ENCODE results near the gene VOPP1.

- TF ChIP-seq, protein P1, sequence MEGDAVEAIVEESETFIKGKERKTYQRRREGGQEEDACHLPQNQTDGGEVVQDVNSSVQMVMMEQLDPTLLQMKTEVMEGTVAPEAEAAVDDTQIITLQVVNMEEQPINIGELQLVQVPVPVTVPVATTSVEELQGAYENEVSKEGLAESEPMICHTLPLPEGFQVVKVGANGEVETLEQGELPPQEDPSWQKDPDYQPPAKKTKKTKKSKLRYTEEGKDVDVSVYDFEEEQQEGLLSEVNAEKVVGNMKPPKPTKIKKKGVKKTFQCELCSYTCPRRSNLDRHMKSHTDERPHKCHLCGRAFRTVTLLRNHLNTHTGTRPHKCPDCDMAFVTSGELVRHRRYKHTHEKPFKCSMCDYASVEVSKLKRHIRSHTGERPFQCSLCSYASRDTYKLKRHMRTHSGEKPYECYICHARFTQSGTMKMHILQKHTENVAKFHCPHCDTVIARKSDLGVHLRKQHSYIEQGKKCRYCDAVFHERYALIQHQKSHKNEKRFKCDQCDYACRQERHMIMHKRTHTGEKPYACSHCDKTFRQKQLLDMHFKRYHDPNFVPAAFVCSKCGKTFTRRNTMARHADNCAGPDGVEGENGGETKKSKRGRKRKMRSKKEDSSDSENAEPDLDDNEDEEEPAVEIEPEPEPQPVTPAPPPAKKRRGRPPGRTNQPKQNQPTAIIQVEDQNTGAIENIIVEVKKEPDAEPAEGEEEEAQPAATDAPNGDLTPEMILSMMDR (IDR thresholded peaks at IDR 0.05): no peak
- TF ChIP-seq, protein P2, sequence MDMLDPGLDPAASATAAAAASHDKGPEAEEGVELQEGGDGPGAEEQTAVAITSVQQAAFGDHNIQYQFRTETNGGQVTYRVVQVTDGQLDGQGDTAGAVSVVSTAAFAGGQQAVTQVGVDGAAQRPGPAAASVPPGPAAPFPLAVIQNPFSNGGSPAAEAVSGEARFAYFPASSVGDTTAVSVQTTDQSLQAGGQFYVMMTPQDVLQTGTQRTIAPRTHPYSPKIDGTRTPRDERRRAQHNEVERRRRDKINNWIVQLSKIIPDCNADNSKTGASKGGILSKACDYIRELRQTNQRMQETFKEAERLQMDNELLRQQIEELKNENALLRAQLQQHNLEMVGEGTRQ (CRISPR knock-in tag; IDR thresholded peaks at IDR 0.05): no peak
- TF ChIP-seq ATF3 (CRISPR knock-in tag; conservative IDR thresholded peaks at IDR 0.05) (no peak), SP1 (CRISPR knock-in tag; conservative IDR thresholded peaks at IDR 0.05) (no peak), FOXJ3 (CRISPR knock-in tag; IDR thresholded peaks at IDR 0.05; ENCODE audit: borderline replicate concordance) (no peak), ZNF121 (CRISPR knock-in tag; IDR thresholded peaks at IDR 0.05) (no peak), JUN (CRISPR knock-in tag; IDR thresholded peaks at IDR 0.05) (no peak), ZNF219 (CRISPR knock-in tag; IDR thresholded peaks at IDR 0.05; ENCODE audit: borderline replicate concordance) (no peak), MAX (CRISPR knock-in tag; IDR thresholded peaks at IDR 0.05) (no peak), E2F1 (CRISPR knock-in tag; IDR thresholded peaks at IDR 0.05) (no peak), ELF4 (CRISPR knock-in tag; IDR thresholded peaks at IDR 0.05; ENCODE audit: low read depth) (no peak)
- TF ChIP-seq, protein P3, sequence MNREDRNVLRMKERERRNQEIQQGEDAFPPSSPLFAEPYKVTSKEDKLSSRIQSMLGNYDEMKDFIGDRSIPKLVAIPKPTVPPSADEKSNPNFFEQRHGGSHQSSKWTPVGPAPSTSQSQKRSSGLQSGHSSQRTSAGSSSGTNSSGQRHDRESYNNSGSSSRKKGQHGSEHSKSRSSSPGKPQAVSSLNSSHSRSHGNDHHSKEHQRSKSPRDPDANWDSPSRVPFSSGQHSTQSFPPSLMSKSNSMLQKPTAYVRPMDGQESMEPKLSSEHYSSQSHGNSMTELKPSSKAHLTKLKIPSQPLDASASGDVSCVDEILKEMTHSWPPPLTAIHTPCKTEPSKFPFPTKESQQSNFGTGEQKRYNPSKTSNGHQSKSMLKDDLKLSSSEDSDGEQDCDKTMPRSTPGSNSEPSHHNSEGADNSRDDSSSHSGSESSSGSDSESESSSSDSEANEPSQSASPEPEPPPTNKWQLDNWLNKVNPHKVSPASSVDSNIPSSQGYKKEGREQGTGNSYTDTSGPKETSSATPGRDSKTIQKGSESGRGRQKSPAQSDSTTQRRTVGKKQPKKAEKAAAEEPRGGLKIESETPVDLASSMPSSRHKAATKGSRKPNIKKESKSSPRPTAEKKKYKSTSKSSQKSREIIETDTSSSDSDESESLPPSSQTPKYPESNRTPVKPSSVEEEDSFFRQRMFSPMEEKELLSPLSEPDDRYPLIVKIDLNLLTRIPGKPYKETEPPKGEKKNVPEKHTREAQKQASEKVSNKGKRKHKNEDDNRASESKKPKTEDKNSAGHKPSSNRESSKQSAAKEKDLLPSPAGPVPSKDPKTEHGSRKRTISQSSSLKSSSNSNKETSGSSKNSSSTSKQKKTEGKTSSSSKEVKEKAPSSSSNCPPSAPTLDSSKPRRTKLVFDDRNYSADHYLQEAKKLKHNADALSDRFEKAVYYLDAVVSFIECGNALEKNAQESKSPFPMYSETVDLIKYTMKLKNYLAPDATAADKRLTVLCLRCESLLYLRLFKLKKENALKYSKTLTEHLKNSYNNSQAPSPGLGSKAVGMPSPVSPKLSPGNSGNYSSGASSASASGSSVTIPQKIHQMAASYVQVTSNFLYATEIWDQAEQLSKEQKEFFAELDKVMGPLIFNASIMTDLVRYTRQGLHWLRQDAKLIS (CRISPR knock-in tag; IDR thresholded peaks at IDR 0.05; ENCODE audit: borderline replicate concordance): no peak
Observed at GRCh38 chr7:55590517-55591281, 18.4 kb upstream of the VOPP1 start.

All from WTC11 (cell line).